ENCODE data around the gene NDRG2. TPM values are rescaled to one million over a fixed set of nuclear protein-coding genes. Genes with fewer than 3 reads are reported as not detected.

Gene NDRG2
- total RNA-seq, 1 donor from 2014 or later, result 33.1 TPM

GRCh38 chr14:20999591-20999990, 25.3 kb downstream of the NDRG2 start:
- no peak for DNase-seq
- no peak for TF ChIP-seq CTCF (IDR thresholded peaks at IDR 0.05; ENCODE audit: partially characterized antibody, unreplicated experiment)
- Mint-ChIP-seq H3K27ac (ENCODE audit: unreplicated experiment) (no peak overlapping the region), H3K4me3 (ENCODE audit: unreplicated experiment) (no peak overlapping the region), H3K9me3 (ENCODE audit: unreplicated experiment) (peaks cover 3% of the 10 kb centered on the region), H3K4me1 (ENCODE audit: low read depth, unreplicated experiment) (peaks cover 5% of the 10 kb centered on the region), H3K27me3 (ENCODE audit: unreplicated experiment) (no peaks in the 10 kb centered on the region), H3K36me3 (ENCODE audit: unreplicated experiment) (no peaks in the 10 kb centered on the region)

- no peaks in the 10 kb centered on the region for H3K36me3 Mint-ChIP-seq (ENCODE audit: unreplicated experiment)
- H3K27ac Mint-ChIP-seq (ENCODE audit: unreplicated experiment), result no peak within 1 kb of the TSS
- no peak within 1 kb of the TSS for H3K4me3 Mint-ChIP-seq (ENCODE audit: unreplicated experiment)
- no peak for DNase-seq
- H3K9me3 Mint-ChIP-seq (ENCODE audit: unreplicated experiment), result peaks cover 3% of the 10 kb centered on the region
- no peaks in the 10 kb centered on the region for H3K27me3 Mint-ChIP-seq (ENCODE audit: unreplicated experiment)
- TF ChIP-seq CTCF (IDR thresholded peaks at IDR 0.05; ENCODE audit: partially characterized antibody, unreplicated experiment), result no peak
- H3K4me1 Mint-ChIP-seq (ENCODE audit: low read depth, unreplicated experiment), result peaks cover 1% of the 10 kb centered on the region
Measured at GRCh38 chr14:20998674-20999366, 26.0 kb downstream of the NDRG2 start, which contains the start of gene SLC39A2. SLC39A2 (plus strand) TSS chr14:20999293; CDS start chr14:20999447, 154 bp downstream.

- Mint-ChIP-seq H3K27ac (ENCODE audit: unreplicated experiment) (no peak overlapping the region), H3K4me1 (ENCODE audit: low read depth, unreplicated experiment) (no peaks in the 10 kb centered on the region), H3K9me3 (ENCODE audit: unreplicated experiment) (peaks cover 3% of the 10 kb centered on the region), H3K27me3 (ENCODE audit: unreplicated experiment) (no peaks in the 10 kb centered on the region), H3K4me3 (ENCODE audit: unreplicated experiment) (no peak overlapping the region), H3K36me3 (ENCODE audit: unreplicated experiment) (no peaks in the 10 kb centered on the region)
- no peak for DNase-seq
- TF ChIP-seq CTCF (IDR thresholded peaks at IDR 0.05; ENCODE audit: partially characterized antibody, unreplicated experiment), result no peak
Measured at GRCh38 chr14:20998139-20998538, 26.7 kb downstream of the NDRG2 start.

- H3K27ac Mint-ChIP-seq (ENCODE audit: unreplicated experiment), result no peak overlapping the region
- H3K9me3 Mint-ChIP-seq (ENCODE audit: unreplicated experiment), result peaks cover 3% of the 10 kb centered on the region
- H3K4me1 Mint-ChIP-seq (ENCODE audit: low read depth, unreplicated experiment), result no peaks in the 10 kb centered on the region
- no peaks in the 10 kb centered on the region for H3K27me3 Mint-ChIP-seq (ENCODE audit: unreplicated experiment)
- no peak overlapping the region for H3K4me3 Mint-ChIP-seq (ENCODE audit: unreplicated experiment)
- DNase-seq, result no peak
- no peak for TF ChIP-seq CTCF (IDR thresholded peaks at IDR 0.05; ENCODE audit: partially characterized antibody, unreplicated experiment)
- no peaks in the 10 kb centered on the region for H3K36me3 Mint-ChIP-seq (ENCODE audit: unreplicated experiment)
Measured at GRCh38 chr14:20997564-20997963, 27.3 kb downstream of the NDRG2 start.

- peaks cover 3% of the 10 kb centered on the region for H3K9me3 Mint-ChIP-seq (ENCODE audit: unreplicated experiment)
- H3K27ac Mint-ChIP-seq (ENCODE audit: unreplicated experiment), result no peak overlapping the region
- H3K4me1 Mint-ChIP-seq (ENCODE audit: low read depth, unreplicated experiment), result no peaks in the 10 kb centered on the region
- no peak overlapping the region for H3K4me3 Mint-ChIP-seq (ENCODE audit: unreplicated experiment)
- DNase-seq, result no peak
- TF ChIP-seq CTCF (IDR thresholded peaks at IDR 0.05; ENCODE audit: partially characterized antibody, unreplicated experiment), result no peak
- H3K27me3 Mint-ChIP-seq (ENCODE audit: unreplicated experiment), result no peaks in the 10 kb centered on the region
- no peaks in the 10 kb centered on the region for H3K36me3 Mint-ChIP-seq (ENCODE audit: unreplicated experiment)
Measured at GRCh38 chr14:20997115-20997514, 27.7 kb downstream of the NDRG2 start.

All from glutamatergic neuron (in vitro differentiated cells).